ENCODE measurements around the gene MAN1C1.
"Not testable (repeated sequence)": the region's sequence is repeated elsewhere in the genome, so short reads cannot be mapped to it uniquely, and the experiment has no call there.

MAN1C1 gene

DNA sequence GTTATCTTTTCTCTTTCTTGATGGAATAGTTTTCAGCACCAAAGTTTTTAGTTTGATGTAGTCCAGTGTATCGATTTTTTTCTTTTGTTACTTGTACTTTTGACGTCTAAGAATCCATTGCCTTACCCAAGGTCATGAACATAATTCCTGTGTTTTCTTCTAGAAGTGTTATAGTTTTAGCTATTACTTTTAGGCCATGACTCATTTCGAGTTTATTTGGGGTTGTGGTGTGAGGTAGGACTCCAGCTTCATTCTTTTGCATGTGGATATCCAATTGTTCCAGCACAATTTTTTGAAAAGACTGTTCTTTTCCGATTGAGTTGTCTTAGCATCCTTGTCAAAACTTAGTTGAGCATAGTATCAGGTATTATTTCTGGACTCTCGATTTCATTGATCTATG is 104.0 kb downstream of the MAN1C1 start:
- no peak for DNase-seq

- DNase-seq = no peak
Observed at GRCh38 chr1:25723250-25723880, 106.8 kb downstream of the MAN1C1 start.

DNA sequence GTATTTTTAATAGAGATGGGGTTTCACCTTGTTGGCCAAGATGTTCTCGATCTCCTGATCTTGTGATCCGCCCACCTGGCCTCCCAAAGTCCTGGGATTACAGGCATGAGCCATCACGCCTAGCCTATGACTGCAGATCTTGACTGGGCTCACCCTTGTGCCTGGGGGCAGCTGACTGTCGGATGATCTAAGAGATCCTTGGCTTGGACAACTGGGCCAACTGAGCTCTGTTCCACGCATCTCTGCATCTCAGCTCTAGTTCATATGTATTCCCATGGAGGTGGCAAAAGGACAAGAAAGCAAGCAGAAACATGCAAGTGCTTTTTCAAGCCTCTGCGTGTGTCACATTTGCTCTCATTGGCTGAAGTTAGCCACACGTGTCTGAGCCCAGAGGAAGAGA is 107.6 kb downstream of the MAN1C1 start:
- DNase-seq = no peak

DNA sequence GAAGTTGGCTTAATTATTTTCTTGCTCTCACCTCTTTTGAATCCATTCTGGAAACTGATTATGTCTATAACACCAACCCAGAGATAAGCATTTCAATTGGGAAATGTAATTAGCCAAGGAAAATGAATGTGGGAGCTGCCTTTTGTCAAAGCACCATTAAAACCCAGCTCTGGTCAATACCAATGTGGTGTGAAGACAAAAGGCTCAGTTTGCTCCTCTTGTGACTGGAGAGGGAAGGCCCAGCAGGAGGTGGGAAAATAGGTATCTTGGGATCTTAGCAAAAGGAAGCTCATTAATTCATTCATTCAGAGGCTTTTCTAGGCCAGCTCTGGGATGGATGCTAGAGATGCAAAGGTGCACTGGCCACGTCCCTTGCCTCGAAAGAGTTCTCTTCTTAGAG is 108.4 kb downstream of the MAN1C1 start:
- no peak for DNase-seq

DNA sequence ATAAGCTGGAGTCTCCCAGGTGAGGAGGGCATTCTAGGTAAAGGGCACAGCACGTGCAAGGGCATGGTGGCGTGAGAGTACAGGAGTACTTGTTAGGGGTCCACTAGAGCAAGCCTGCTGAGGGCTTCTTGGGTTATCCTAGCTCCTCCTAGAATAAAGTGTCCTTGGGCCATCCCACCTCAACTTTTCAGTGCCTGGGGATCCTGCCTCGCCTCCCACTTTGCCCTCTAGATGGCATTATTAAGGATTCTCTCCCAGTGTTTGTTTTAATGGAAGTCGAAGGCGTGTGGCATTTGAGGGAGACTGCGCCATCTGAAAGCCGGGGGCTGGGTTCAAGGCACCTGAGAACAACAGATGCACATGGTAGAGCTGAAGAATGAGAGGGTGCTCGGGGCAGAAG is 108.9 kb downstream of the MAN1C1 start:
- DNase-seq = no peak

GRCh38 chr1:25727088-25727487 is 110.5 kb downstream of the MAN1C1 start:
- no peak for DNase-seq

DNA sequence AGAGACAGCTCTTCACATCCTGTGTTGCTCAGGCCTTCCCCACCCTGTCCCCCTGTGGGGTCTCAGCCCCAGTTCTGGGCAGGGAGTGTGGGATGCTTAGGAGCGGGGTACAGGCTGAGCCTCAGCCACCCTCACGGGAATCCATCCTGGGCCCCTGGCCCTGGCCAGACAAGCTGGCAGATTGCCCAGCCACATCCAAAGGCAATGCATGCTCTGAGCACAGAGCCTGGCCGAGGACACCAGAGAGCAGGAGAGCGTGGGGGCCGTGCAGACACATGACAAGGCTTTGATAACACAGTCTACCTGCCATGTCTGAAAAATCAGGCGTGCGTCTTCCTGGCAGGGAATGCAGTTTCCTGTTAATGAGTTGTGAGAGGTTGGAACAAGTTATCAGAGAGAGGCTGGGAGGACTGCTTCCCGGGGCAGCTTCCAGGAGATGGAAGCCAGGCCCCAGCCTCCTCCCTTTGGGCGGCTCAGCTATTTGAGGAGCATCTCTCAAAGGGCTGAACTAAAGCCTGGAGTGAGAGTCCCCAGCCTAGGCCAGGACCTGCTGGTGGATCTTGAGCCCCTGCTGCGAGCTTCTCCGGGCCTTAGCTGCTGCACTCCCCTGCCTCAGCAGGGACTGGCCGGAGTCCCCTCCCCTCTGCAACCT is 111.2 kb downstream of the MAN1C1 start:
- peak in 1 of 2 experiments; percentile 34 for DNase-seq

DNA sequence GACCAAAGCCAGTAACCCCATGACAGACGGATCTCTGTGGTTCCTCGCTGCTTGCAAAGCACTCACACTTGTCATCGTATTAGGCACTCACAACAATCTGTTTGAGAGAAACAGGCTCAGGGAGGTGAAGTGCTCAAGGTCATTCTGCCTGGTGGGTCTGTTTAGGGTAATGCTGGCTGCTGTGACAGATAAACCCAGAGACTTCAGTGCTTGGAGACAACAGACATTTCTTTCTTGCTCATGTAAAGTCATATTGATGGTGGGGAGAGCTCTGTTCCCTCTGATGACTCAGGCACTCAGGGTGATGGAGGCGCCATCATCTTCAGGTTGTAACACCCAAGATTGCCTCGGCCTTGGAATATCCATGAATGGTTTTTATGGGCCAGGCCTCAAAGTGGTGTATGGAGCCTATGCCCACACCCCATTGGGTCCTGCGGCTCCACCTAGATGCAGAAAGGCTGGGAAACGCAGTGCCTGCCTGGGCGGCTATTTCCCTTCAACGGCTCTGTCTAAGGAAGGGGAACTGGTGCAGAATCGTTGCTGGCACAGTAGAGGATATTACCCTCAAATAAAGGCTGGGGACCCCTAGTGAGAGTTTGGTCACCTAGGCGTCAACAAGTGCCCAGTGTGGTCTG is 111.8 kb downstream of the MAN1C1 start:
- no peak for DNase-seq

GRCh38 chr1:25729045-25729444 is 112.5 kb downstream of the MAN1C1 start:
- DNase-seq = no peak

DNA sequence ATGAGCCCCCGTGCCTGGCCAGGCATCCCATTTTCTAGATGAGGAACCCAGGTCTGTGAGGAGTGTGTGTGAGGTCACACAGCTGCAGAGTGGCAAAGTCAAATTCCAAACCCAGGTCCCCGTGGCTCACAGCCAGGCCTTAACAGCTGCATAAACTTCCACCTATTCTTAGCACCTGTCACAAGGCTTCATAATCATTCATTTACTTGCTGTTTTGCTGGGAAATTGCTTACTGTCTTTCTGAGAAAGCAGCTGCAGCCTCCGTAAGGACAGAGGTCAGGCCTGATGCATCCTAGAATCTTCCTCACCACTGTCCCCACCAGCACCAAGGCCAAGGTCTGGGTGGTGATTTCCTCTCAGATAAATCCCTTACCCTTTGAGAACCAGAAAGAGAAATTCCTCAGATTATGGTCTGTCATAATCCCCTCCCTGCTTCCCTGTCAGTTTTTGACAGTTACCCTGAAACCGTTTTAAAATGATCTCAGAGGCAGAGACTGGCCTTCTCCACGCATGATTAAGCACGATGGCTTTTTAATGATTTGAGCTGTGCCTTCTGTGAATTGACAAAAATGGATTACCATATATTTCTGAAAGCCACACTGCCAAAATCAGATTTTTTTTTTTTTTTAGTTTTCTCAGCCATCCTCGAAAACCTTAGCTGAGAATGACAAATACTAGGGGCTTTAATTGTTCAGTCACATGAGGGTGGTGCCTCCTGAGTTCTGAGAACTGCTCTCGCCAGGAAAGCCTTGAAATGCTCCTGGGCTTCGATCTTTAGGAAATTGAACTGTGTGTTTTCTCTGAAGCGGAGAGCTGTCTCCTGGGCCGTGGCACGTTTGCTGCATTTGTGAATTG is 113.4 kb downstream of the MAN1C1 start:
- no peak for DNase-seq

DNA sequence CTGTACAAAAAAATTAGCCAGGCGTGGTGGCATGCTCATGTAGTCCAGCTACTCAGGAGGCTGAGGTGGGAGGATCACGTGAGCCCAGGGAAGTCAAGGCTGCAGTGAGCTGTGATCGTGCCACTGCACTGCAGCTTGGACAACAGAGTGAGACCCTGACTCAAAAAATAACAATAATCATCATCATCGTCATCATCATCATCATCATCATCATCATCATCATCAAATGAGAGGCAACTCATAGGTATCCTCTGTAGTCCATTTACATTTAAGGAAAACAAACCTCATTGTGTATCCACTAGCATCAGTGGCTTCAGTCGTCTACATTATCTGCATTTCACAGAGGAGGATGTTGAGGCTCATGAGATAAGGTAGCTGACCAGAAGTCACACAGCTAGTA is 114.6 kb downstream of the MAN1C1 start:
- DNase-seq = no peak

GRCh38 chr1:25731626-25732370 is 115.2 kb downstream of the MAN1C1 start:
- DNase-seq = no peak

DNA sequence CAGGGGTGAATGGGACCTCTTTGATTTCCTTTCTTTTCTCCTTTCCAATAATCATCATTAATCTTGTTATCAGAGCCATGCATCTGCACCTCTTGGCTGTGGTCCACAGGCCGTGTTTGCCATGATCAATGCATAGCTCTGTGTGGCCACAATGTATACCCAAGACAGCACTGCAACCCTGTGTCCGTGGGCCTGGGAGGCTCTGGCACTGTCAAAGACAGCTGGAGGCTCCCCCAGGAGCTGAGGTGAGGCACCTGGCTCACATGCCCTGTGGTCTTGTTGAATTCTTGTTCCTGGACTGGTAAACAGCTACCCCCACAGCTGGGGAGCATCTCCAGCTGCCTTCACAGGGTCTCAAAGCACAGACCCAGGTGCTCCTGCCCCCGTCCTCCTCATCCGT is 116.2 kb downstream of the MAN1C1 start:
- no peak for DNase-seq

DNA sequence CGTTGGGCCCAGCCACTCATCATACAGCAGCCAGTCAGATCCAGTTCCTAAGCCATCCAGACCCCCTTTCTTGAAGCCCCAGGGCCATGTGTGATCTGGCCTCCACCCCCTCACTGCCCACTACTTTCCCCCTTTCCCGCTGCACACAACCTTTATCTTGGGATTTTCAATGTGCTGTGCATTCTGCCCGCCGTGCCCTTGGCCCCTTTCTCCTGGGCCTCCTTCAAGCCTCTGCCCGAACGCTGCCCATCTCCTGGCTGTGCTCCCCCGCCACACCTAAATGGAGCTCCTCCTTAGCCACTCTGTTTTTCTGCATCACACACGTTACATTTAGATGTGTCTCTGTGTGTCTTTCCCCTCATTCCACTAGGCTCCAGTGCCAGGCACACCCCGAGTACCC is 116.7 kb downstream of the MAN1C1 start:
- no peak for DNase-seq

GRCh38 chr1:25734991-25735390 is 118.4 kb downstream of the MAN1C1 start:
- not testable (repeated sequence) for DNase-seq

DNA sequence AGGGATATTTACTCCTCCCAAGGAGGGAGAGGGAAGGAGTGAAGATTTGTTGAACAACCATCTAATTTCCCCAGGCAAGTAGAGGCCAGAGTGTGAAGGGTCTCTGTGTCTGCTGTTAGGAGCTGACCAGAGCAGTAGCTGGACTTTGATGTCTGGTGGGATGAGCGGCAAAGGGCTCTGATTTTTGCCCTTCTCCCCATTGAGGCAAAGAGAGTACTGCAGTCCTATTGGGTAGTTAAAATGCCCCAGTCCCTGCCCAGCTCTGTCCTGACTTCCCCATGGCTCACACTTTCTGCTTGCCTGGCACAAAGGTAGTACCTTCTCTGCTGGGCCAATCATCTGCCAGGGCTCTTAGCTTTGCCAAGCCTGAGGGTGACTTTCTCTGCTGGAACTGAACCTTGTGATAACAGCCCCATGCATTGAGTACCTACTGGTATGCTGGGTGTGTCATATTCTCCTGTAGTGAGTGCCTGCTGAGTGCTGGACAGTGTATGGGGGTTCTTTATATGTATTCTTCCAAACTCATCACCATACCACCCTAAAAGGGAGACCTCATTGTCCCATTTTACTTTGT is 119.5 kb downstream of the MAN1C1 start:
- DNase-seq = no peak

- DNase-seq = no peak
Observed at GRCh38 chr1:25737130-25737529, 120.5 kb downstream of the MAN1C1 start.

DNA sequence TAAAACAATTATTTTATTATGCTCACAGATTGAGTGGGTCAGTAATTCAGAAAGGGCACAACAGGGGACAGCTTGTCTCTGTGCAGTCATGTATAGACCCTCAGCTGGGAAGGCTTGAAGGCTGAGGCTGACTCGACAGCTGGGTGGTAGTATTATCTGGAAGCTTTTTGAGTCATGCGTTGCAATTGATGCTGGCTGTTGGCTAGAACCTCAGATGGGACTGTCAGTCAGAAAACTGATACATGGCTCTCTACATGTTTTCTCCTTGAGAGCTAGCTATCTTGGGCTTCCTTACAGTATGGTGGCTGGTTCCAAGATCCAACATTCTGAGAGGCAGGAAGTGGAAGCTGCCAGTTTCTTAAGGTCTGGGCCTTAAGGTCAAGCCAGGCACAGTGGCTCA is 121.9 kb downstream of the MAN1C1 start:
- DNase-seq = no peak

DNA sequence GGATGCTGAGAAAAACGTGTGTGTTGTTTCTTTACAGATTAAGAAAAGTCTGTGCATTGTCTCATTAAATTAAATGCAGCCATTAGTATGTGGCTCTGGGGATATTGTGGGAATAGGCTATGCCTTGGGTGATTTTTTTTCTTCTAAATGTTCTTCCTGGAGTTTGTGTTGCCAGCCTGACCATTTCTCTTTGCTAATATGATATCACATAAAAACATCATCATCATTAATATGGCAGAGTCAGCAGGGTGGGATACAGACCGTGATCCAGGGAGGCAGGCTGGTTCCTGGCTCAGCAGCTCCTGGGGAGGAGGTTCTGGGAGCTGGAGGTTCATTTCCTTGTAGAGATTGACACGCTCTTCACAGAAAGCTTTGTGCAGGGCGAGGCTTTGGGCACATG is 122.8 kb downstream of the MAN1C1 start:
- no peak for DNase-seq

- DNase-seq = no peak
Observed at GRCh38 chr1:25740071-25740470, 123.5 kb downstream of the MAN1C1 start.

- DNase-seq = no peak
Observed at GRCh38 chr1:25742316-25742715, 125.7 kb downstream of the MAN1C1 start.

All from cerebellar nuclear complex (tissue), 1 donor.